Endothelial cell of umbilical vein (primary cell): ENCODE results near the gene YWHAH. TPM values are rescaled to one million over a fixed set of nuclear protein-coding genes. Genes with fewer than 3 reads are reported as not detected.

Experiments used
- BruUV-seq: library from RNA; stranded (reverse); fragments of 400-500 nt; replicated peaks from 2 replicates; lab custom pipeline; 2021; lab: Mats Ljungman, UMichigan
- CTCF ChIA-PET: fragments of 300-600, 350-600 bp; sonication (Branson Sonifier 250); formaldehyde crosslinking; loops from one replicate; lab custom pipeline; 2021; ENCODE audit warnings: antibody characterized with exemption, inconsistent platforms; lab: Charles Lee
- POLR2A ChIA-PET: fragments of 300-600, 350-600 bp; sonication (Branson Sonifier 250); formaldehyde crosslinking; loops from one replicate; lab custom pipeline; 2021; ENCODE audit warnings: antibody characterized with exemption, inconsistent platforms; lab: Charles Lee
- DNase-seq: peaks from one replicate; pipeline ENCODE4 v3.0.0-alpha.2; 2011; ENCODE audit warnings: low read depth, low spot score
- FAIRE-seq: peaks from 2 replicates; lab custom pipeline; 2011; peaks lifted over from hg19 to GRCh38; lab: Jason Lieb, UNC
- H2AFZ ChIP-seq: 2 replicates; pipeline ENCODE4 v1.6.0; 2012; ENCODE audit warnings: low read depth, low read length, control low read depth, inconsistent platforms
- H3K27ac ChIP-seq: 2 replicates; pipeline ENCODE4 v1.5.1; 2011; ENCODE audit warnings: low read depth, mild to moderate bottlenecking, control low read depth, low read length, moderate library complexity; ENCODE audit not compliant: insufficient read depth
- H3K27me3 ChIP-seq, 2 experiments: 2 replicates each; pipeline versions ENCODE4 v1.6.0 to v1.6.1; 2011; ENCODE audit warnings: low read length in 2 of 2, mixed read lengths in 1 of 2; ENCODE audit not compliant: control insufficient read depth in 2 of 2, insufficient read depth in 2 of 2
- H3K36me3 ChIP-seq, 2 experiments: 2 replicates in 1 of 2; 3 replicates in 1 of 2; pipeline ENCODE4 v1.5.1; 2011; ENCODE audit warnings: low read length in 2 of 2, mild to moderate bottlenecking in 1 of 2, moderate library complexity in 1 of 2; ENCODE audit not compliant: control insufficient read depth in 2 of 2, insufficient read depth in 2 of 2; ENCODE audit errors: extremely low read depth in 1 of 2
- H3K4me1 ChIP-seq: 3 replicates; pipeline ENCODE4 v1.5.1; 2011; ENCODE audit warnings: mild to moderate bottlenecking, low read length; ENCODE audit not compliant: control insufficient read depth, insufficient read depth; ENCODE audit errors: extremely low read depth
- H3K4me2 ChIP-seq: 2 replicates; pipeline ENCODE4 v1.6.1; 2011; ENCODE audit warnings: low read length, control low read depth, mixed read lengths; ENCODE audit not compliant: insufficient read depth
- H3K4me3 ChIP-seq, 3 experiments: fragments of 200-600 bp in 1 of 3; sonication (generic), shearing (Covaris generic) in 1 of 3; replicated peaks in 1 of 3; 2 replicates each; pipeline ENCODE4 v1.5.1; 2011 to 2016; ENCODE audit warnings: control low read depth in 3 of 3, low read length in 3 of 3, mild to moderate bottlenecking in 2 of 3, inconsistent platforms in 1 of 3, low read depth in 1 of 3, moderate library complexity in 1 of 3; ENCODE audit not compliant: insufficient read depth in 1 of 3
- H3K79me2 ChIP-seq: 2 replicates; pipeline ENCODE4 v1.6.0; 2012; ENCODE audit warnings: low read length, inconsistent platforms; ENCODE audit not compliant: control insufficient read depth, insufficient read depth
- H3K9ac ChIP-seq: replicated peaks from 2 replicates; pipeline ENCODE3; 2011; ENCODE audit warnings: low read length, control low read depth; ENCODE audit not compliant: insufficient read depth; ENCODE audit errors: extremely low read depth
- H3K9me1 ChIP-seq: replicated peaks from 3 replicates; pipeline ENCODE4 v1.6.0; 2011; ENCODE audit warnings: mild to moderate bottlenecking, low read length; ENCODE audit not compliant: control insufficient read depth, insufficient read depth; ENCODE audit errors: extremely low read depth
- H3K9me3 ChIP-seq: replicated peaks from 2 replicates; pipeline ENCODE4 v1.5.1; 2012; ENCODE audit warnings: low read length, inconsistent platforms; ENCODE audit not compliant: control insufficient read depth, insufficient read depth
- H4K20me1 ChIP-seq: replicated peaks from 2 replicates; pipeline ENCODE3; 2011; ENCODE audit warnings: mild to moderate bottlenecking, low read length; ENCODE audit not compliant: control insufficient read depth, insufficient read depth; ENCODE audit errors: extremely low read depth
- EZH2 ChIP-seq: IDR thresholded peaks from 2 replicates; pipeline ENCODE4 v1.6.1; 2012; ENCODE audit warnings: borderline replicate concordance, low read depth, mild to moderate bottlenecking, moderate library complexity, low read length, inconsistent platforms; ENCODE audit not compliant: severe bottlenecking
- FOS ChIP-seq: IDR thresholded peaks from 2 replicates; pipeline ENCODE4 v1.6.1; 2011; ENCODE audit warnings: mild to moderate bottlenecking, low read length, moderate library complexity, borderline replicate concordance; ENCODE audit not compliant: insufficient read depth
- GATA2 ChIP-seq: IDR thresholded peaks from 2 replicates; pipeline ENCODE4 v1.7.0; 2011; ENCODE audit warnings: low read depth, mild to moderate bottlenecking, moderate library complexity, mixed read lengths, low read length; ENCODE audit not compliant: insufficient read length, insufficient read depth
- JUN ChIP-seq: IDR thresholded peaks from 2 replicates; pipeline ENCODE4 v1.6.1; 2011; ENCODE audit warnings: borderline replicate concordance, low read depth; ENCODE audit not compliant: insufficient read length, insufficient read depth
- MYC ChIP-seq: IDR thresholded peaks from one replicate; pipeline ENCODE4 v1.6.1; 2011; ENCODE audit warnings: mild to moderate bottlenecking, low read depth, low read length
- POLR2A ChIP-seq: IDR thresholded peaks from 2 replicates; pipeline ENCODE4 v1.6.1; 2012; ENCODE audit warnings: low read depth, mild to moderate bottlenecking, control low read depth, low read length
- POLR2AphosphoS5 ChIP-seq: IDR thresholded peaks from 2 replicates; pipeline ENCODE4 v1.6.1; 2012; ENCODE audit warnings: low read depth, mild to moderate bottlenecking, control low read depth, low read length, moderate library complexity; ENCODE audit not compliant: insufficient read depth
- dilution Hi-C: fragments of 300-500 bp; cut with MboI; formaldehyde crosslinking; loops from one replicate; pipeline ENCODE4 v1.15.0; 2019; ENCODE audit warnings: low sequenced_read_pairs; ENCODE audit not compliant: extremely low pct_ligation_motif_present
- intact Hi-C: fragments of 100-400 bp; cut with micrococcal nuclease; formaldehyde crosslinking; loops from one replicate; pipeline ENCODE4 v1.10.0; 2022
- polyA plus RNA-seq, 4 experiments: library from polyadenylated mRNA; depleted of rRNA in 3 of 4; stranded (reverse) in 3 of 4; unstranded in 1 of 4; fragments of >200 nt; gene quantifications; 2 replicates each; pipeline versions ENCODE4 v1.2.1 to v1.2.3, GENCODE V29; 2011 to 2012; ENCODE audit warnings: missing spikeins in 1 of 4
- total RNA-seq: library from RNA; stranded (reverse); gene quantifications from 2 replicates; pipeline ENCODE4 v1.2.3, GENCODE V29; 2021
- TF ChIP-seq, protein P1 (sequence below): IDR thresholded peaks from 2 replicates; pipeline ENCODE4 v1.6.1; 2011; ENCODE audit not compliant: insufficient read depth, insufficient read length
- TF ChIP-seq, protein P2 (sequence below), 2 donors: IDR thresholded peaks; 1 replicate in 1 of 2; 2 replicates in 1 of 2; pipeline ENCODE4 v1.5.1; 2011; ENCODE audit warnings: low read length in 2 of 2, mild to moderate bottlenecking in 2 of 2, moderate library complexity in 2 of 2, control low read depth in 1 of 2, inconsistent platforms in 1 of 2, low read depth in 1 of 2; ENCODE audit not compliant: insufficient read depth in 1 of 2; ENCODE audit errors: extremely low read depth in 1 of 2

Gene YWHAH
- total and polyA plus RNA-seq, 2 donors (not counting 3 experiments of a cell fraction or from before 2014, with no cell fraction given): 73.6 to 170 TPM

DNA sequence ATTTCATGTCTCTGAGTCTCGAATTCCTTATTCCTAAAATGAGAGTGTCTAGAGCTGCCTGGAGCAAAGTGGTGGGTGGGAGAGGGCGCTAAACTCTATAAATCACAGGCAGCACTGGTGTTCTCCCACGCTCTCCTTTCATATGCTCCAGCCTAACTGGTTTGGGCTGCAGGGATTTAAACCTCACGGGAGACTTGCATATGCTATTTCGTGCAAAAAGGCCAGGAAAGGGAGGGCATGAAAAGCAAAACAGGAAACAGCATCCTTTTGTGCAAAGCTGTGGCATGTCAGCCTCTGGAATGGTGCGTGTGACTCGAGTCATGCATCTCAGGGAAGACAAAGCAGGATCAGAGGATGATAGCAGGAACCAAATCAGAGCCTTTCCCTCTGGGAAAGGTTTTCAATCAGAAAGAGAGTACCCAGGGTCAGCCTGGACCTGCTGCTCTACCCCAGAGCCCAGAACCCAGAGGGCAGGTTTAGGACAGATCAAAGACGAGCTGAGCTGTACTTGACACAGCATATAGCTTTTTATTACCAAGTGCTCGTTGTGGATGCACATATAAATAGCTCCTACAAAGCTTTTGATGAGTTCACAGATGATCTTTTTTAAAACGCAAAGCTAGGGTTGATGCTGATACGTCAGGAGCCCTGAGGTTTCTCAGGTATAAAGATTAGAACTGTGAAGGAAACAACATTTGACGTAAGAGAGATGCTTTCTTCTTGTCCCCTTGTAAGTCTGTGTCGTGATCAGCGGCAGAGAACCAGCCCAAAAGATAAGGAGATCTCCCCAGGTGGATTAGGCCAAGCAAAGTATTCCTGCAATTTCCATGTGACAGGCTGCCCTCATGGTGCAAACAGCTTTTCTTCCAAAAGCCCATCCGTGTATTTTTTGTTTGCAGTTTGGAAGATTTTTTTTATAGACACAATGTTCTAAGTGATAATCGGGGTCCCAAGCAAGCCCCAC is 46.2 kb upstream of the YWHAH start:
- no TSS peak for BruUV-seq
- H3K27me3 ChIP-seq: no peaks in the 10 kb centered on the region
- H3K4me2 ChIP-seq: no peak overlapping the region
- DNase-seq: peak; percentile 15
- CTCF ChIA-PET: interaction anchor here (0.6 to 0.9 kb wide), 2 partner anchors 27 to 89 kb away, joined by 3 to 5 read pairs; no protein-coding TSS in a partner anchor
- H4K20me1 ChIP-seq: no peaks in the 10 kb centered on the region
- FAIRE-seq: peak; percentile 80
- TF ChIP-seq, protein P1, sequence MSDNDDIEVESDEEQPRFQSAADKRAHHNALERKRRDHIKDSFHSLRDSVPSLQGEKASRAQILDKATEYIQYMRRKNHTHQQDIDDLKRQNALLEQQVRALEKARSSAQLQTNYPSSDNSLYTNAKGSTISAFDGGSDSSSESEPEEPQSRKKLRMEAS: no peak
- TF ChIP-seq, protein P2, sequence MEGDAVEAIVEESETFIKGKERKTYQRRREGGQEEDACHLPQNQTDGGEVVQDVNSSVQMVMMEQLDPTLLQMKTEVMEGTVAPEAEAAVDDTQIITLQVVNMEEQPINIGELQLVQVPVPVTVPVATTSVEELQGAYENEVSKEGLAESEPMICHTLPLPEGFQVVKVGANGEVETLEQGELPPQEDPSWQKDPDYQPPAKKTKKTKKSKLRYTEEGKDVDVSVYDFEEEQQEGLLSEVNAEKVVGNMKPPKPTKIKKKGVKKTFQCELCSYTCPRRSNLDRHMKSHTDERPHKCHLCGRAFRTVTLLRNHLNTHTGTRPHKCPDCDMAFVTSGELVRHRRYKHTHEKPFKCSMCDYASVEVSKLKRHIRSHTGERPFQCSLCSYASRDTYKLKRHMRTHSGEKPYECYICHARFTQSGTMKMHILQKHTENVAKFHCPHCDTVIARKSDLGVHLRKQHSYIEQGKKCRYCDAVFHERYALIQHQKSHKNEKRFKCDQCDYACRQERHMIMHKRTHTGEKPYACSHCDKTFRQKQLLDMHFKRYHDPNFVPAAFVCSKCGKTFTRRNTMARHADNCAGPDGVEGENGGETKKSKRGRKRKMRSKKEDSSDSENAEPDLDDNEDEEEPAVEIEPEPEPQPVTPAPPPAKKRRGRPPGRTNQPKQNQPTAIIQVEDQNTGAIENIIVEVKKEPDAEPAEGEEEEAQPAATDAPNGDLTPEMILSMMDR (IDR thresholded peaks at IDR 0.05; ENCODE audit: extremely low read depth in 1 of 2, insufficient read depth in 1 of 2, low read depth in 1 of 2, low read length in 2 of 2): no peak
- TF ChIP-seq JUN (no peak), EZH2 (no peak), MYC (no peak), FOS (no peak), GATA2 (no peak), POLR2AphosphoS5 (no peak), POLR2A (no peak)
- H3K36me3 ChIP-seq: peaks cover 0 to 12% of the 10 kb centered on the region in 2 experiments
- no peak overlapping the region for H3K27ac ChIP-seq
- no peak overlapping the region for H3K9ac ChIP-seq
- H3K4me1 ChIP-seq: peaks cover 15% of the 10 kb centered on the region
- no peak overlapping the region for H2AFZ ChIP-seq
- intact Hi-C loops (no loop called here), dilution Hi-C loops (no loop called here)
- no peaks in the 10 kb centered on the region for H3K9me3 ChIP-seq
- POLR2A ChIA-PET: no interaction called here
- H3K79me2 ChIP-seq: no peaks in the 10 kb centered on the region
- H3K4me3 ChIP-seq: no peak overlapping the region
- no peaks in the 10 kb centered on the region for H3K9me1 ChIP-seq
